RWPE1 (cell line): Measurements from ENCODE around the gene LAMB4.

Experiments
- CTCF ChIA-PET: fragments of 350-600 bp; sonication (Branson Sonifier 250); formaldehyde crosslinking; extraction: SDS; loops from one replicate; lab custom pipeline; 2021; lab: Yijun Ruan, JAX
- POLR2A ChIA-PET: fragments of 400-600 bp; formaldehyde crosslinking; extraction: SDS; loops from one replicate; lab custom pipeline; 2020; ENCODE audit warnings: antibody characterized with exemption; ENCODE audit not compliant: low non-redundant PET; lab: Yijun Ruan, JAX
- DNase-seq: peaks from one replicate; pipeline ENCODE4 v3.0.0; 2012; ENCODE audit warnings: low spot score
- H3K27ac ChIP-seq: fragments of 450-650 bp; 2 replicates; pipeline ENCODE4 v1.5.1; 2017
- TF ChIP-seq, protein P1 (sequence below): fragments of 450-650 bp; conservative IDR thresholded peaks from 2 replicates; pipeline ENCODE4 v1.5.1; 2017; ENCODE audit warnings: low read depth, mild to moderate bottlenecking

Gene LAMB4

DNA sequence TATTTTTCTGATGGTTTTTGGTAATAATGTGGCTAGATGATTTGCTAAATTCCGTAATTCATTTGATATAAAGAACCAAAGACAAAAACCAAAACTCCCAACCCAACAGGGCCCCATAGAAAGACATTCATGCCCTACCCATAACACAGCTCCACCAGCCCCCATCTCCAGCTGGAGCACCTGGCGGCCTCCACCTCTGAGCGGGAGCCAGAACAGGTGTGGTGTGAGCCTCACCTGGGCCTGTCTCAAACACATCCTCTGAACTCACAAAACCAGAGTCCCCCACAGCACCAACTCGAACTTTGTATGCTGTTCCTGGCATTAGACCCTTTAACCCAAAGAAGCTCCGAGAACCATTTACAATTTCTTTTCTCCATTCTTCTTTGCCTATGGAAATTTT, 36.5 kb upstream of the LAMB4 start:
- ChIA-PET CTCF (interaction anchor here (1.1 kb wide), 1 partner anchor 9 kb away, joined by 3 read pairs; no protein-coding TSS in a partner anchor), POLR2A (no interaction called here)
- TF ChIP-seq, protein P1, sequence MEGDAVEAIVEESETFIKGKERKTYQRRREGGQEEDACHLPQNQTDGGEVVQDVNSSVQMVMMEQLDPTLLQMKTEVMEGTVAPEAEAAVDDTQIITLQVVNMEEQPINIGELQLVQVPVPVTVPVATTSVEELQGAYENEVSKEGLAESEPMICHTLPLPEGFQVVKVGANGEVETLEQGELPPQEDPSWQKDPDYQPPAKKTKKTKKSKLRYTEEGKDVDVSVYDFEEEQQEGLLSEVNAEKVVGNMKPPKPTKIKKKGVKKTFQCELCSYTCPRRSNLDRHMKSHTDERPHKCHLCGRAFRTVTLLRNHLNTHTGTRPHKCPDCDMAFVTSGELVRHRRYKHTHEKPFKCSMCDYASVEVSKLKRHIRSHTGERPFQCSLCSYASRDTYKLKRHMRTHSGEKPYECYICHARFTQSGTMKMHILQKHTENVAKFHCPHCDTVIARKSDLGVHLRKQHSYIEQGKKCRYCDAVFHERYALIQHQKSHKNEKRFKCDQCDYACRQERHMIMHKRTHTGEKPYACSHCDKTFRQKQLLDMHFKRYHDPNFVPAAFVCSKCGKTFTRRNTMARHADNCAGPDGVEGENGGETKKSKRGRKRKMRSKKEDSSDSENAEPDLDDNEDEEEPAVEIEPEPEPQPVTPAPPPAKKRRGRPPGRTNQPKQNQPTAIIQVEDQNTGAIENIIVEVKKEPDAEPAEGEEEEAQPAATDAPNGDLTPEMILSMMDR, result no peak
- DNase-seq, result no peak
- no peak overlapping the region for H3K27ac ChIP-seq

DNA sequence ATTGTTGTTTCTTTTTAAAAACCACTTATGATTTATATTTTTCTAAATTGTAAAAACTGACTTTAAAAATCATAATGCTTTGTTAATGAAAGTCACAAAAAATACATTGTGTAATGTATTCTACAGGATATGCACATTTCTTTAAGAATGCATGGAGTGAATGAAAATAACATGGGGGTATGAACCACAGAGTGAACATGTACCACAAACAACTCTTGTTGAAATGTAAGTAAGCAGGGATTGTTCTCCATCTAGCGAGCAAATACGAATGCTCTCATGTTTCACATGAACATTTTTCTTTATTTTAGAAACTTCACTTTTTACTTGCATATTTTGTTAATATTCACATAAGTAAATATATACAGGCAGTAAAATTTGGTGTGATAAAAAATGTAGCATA, 35.6 kb upstream of the LAMB4 start:
- no peak for DNase-seq
- POLR2A ChIA-PET, result no interaction called here
- TF ChIP-seq, protein P1, result no peak
- CTCF ChIA-PET, result interaction anchor here (0.6 to 1.1 kb wide), 2 partner anchors 231 to 331 kb away, joined by 3 to 6 read pairs; no protein-coding TSS in a partner anchor
- no peak overlapping the region for H3K27ac ChIP-seq

DNA sequence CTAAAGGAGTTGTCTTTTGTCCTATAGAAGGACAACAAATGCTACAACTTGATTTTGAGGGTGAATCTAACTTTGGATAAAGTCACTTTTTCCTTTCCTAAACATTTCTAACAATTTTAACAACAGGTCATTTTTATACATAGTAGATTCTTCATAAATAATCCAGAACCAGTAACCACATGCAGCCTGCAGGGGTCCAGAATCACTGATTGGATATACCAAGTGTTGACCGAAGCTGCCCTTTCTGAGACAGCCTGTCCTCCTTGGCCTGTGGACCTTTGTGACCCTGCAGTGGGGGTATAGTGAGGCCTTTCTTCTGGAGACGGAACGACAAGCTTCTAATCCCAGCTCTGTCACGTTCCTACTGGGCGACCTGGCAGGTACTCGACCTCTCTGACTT, 34.8 kb upstream of the LAMB4 start:
- ChIA-PET CTCF (interaction anchor here (1.1 kb wide), 1 partner anchor 332 kb away, joined by 3 read pairs; no protein-coding TSS in a partner anchor), POLR2A (no interaction called here)
- TF ChIP-seq, protein P1, result no peak
- no peak for DNase-seq
- no peak overlapping the region for H3K27ac ChIP-seq

- H3K27ac ChIP-seq, result no peak overlapping the region
- no peak for DNase-seq
- ChIA-PET CTCF (no interaction called here), POLR2A (no interaction called here)
- TF ChIP-seq, protein P1, result no peak
These were observed 34.2 kb upstream of the LAMB4 start for GRCh38 chr7:108164342-108164741.

GRCh38 chr7:108158776-108159175, 28.6 kb upstream of the LAMB4 start:
- H3K27ac ChIP-seq, result no peak overlapping the region
- CTCF ChIA-PET, result no interaction called here
- TF ChIP-seq, protein P1, result no peak
- POLR2A ChIA-PET, result no interaction called here
- DNase-seq, result peak; percentile 37

GRCh38 chr7:108157606-108158335, 27.6 kb upstream of the LAMB4 start:
- ChIA-PET POLR2A (no interaction called here), CTCF (interaction anchor here (0.8 to 1.3 kb wide), 3 partner anchors 9 to 44 kb away, joined by 3 to 5 read pairs (median 4); no protein-coding TSS in a partner anchor)
- TF ChIP-seq, protein P1, result no peak
- H3K27ac ChIP-seq, result no peak overlapping the region
- peak; percentile 11 for DNase-seq
